ENCODE data around the gene NXF1. TPM values are rescaled to one million over a fixed set of nuclear protein-coding genes. Genes with fewer than 3 reads are reported as not detected.

Gene NXF1
- total RNA-seq, 4 donors from 2014 or later = 51.2 to 68.8 (median 55.1) TPM

DNA sequence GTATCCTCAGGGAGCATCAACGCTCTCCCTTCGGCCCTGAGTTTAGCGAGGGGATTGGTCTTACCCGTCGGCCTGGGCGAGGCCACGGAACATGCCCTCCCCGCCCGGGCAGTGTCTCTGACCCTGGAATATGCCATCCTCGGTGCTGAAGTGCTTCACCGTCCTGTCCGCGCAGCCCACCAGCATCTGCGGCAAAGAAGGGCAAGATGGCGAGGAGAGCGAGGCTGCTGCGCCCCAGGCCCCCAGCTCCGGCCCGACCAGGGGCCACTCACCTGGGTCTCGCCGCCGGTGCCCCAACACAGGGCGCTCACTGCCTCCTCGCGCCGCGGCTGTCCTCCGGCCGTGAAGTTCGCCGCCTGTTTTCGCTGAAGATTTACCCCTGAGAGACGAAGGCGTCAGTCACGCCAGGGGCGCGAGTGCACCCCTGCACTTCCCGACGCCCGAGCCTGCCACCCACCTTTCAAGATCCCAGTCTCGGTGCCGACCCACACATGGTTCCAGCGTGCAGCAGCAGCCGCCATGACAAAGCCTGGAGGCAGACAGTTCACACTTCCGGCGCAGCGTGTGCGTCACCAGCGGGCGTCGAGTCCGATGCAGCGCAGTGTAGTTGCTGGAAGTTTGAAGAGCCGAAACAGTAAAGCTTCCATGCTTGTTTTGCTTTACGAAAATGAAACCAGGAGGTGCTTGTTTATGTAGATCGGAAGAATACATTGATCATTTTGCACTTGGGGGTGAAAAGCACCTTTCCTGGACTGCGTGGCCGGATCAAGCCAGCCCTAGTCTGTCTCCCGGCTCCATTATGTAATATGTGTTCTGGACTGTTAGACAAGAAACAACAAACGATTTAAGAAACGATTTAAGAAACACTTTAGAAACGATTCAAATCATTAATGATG, 34.1 kb upstream of the NXF1 start, which contains the start of gene WDR74:
TSS of gene WDR74 (minus strand) at position 541 of the 896 bp plus-strand sequence. CDS start at position 521, 20 bp downstream.
- TF ChIP-seq, protein P1, sequence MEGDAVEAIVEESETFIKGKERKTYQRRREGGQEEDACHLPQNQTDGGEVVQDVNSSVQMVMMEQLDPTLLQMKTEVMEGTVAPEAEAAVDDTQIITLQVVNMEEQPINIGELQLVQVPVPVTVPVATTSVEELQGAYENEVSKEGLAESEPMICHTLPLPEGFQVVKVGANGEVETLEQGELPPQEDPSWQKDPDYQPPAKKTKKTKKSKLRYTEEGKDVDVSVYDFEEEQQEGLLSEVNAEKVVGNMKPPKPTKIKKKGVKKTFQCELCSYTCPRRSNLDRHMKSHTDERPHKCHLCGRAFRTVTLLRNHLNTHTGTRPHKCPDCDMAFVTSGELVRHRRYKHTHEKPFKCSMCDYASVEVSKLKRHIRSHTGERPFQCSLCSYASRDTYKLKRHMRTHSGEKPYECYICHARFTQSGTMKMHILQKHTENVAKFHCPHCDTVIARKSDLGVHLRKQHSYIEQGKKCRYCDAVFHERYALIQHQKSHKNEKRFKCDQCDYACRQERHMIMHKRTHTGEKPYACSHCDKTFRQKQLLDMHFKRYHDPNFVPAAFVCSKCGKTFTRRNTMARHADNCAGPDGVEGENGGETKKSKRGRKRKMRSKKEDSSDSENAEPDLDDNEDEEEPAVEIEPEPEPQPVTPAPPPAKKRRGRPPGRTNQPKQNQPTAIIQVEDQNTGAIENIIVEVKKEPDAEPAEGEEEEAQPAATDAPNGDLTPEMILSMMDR (IDR thresholded peaks at IDR 0.05; ENCODE audit: low read depth) = no peak

DNA sequence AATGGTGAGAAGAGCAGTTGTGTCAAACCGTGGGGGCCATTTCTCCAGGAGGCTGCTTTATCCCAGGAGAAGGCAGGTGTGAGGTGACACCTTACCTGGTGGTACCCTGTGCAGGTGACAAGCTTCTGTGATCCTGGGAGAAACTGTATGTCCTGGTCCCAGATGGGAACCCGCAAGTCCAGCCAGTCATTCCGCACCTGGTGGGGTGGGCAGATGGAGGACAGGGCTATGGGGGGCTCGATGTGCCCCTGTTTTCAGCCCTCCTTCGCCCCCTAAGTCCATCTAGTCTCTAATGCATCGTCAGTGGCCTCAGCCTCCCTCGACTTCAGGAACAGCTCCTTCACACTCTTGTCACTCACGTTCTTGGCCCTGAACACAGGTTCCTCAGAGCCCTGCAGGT, 30.1 kb upstream of the NXF1 start:
- TF ChIP-seq, protein P1 (IDR thresholded peaks at IDR 0.05; ENCODE audit: low read depth) = no peak

DNA sequence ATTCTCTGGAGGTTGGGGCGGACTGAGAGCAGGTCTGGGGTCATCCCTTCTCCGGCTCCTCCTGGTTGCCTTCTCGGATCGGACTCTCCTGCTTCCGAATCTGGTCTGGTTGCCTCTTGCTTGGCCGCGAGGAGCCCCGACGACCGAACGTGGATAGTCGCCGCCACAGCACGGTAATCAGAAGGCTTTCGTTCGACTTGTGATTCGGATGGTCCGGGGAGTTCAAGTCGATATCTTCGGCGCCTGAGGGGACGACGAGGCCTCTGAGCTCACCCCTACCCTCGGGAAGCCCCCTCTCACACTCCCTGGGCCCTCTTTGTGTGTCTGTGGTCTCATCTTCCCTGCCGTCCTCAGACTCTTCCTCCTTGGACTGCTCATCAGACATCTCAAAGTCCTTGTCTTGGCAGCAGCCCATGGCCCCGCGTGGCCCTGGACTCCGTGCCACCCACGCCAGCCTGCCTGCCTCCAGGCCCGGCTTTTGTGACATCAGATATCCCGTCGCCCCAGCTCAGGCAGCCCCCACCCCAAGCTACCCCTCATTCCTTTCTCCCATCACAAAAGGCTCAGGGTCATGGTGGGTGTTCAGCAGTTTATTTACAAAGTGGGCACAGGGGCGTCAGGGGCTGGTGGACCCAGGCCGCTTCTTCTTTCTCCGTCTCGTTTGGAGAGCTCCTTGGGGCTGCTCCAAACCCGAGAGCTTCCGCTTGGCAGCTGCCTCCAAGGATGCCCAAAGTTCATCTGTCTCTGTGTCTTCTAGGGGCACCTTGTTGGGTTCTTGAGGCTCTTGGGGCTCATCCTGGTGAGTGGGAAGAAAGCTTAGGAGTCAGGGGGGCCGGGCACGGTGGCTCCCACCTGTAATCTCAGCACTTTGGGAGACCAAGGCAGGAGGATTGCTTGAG, 27.3 kb upstream of the NXF1 start, which contains the start of gene TEX54:
TSS of gene TEX54 (minus strand) at position 506 of the 899 bp plus-strand sequence.
- TF ChIP-seq, protein P1 (IDR thresholded peaks at IDR 0.05; ENCODE audit: low read depth) = no peak

DNA sequence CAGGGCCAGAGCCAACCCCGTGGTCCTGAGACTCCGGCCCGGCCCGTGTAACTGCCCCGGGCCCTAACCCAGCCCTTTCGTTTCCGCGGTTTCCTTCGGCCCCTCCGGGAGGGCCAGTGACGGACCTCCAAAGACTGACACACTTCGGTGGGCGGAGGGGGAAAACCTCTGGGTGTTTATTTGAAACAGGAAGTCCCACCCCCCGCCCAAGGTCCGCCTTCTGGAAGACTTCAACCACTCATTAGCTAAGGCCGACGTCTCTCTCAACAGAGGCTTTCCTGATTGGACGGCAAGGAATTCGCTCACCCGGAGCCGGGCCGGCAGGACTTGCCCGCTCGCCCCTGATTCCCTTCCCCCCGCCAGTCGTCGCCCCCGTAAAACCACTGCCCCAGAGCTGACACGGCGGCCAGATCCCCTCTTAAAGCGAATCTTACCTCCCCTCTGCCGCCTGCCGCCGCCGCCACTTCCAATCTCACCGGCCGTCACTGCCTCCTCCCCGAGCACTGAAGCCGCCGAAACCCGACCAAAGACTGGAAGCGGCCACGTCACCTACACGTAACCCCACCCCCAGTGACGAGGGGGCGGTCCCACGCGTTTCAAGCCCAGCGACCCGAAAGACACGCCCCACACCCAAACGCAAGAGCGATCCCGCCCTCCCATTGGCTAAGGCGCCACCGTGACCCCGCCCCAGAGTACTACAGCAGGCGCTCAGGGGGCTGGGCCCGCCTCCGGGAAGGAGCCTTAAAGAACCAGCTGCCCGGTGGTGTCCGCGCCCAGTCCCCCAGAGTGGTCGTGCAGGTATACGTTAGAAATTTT, 26.5 kb upstream of the NXF1 start, which contains the start of gene STX5:
TSS of gene STX5 (minus strand) at position 532 of the 816 bp plus-strand sequence. CDS start 808 bp downstream, outside the sequence.
- TF ChIP-seq, protein P1 (IDR thresholded peaks at IDR 0.05; ENCODE audit: low read depth) = no peak

DNA sequence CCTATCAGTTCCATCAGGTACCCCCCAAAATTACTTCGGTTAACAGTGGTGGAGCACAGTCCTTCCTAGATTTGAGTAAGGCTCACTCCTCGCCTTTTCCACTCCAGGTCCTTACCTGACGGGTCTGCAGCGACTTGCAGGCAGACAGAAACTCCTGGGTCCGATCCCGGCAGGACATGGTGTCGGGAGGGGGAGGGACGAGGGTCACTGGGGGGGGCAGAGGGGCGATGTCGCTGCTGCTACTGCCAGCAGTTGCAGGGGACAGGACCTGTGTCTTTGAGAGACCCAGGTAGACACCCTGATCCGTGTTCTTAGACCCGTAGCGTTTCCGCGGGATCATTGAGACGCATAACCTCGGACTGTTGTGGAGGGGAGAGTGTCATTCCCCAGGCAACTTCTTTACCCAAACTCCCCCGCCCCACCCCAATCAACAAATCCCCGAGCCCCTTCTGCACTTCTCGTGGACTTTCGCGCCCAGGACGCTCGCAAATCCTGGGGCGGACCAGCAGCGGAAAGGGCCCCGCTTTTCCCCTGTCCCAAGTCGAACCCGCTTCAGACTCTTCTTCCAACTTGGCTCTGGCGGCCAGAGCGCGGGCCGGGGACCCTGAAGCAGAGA, 25.8 kb upstream of the NXF1 start:
- TF ChIP-seq, protein P1 (IDR thresholded peaks at IDR 0.05; ENCODE audit: low read depth) = no peak

DNA sequence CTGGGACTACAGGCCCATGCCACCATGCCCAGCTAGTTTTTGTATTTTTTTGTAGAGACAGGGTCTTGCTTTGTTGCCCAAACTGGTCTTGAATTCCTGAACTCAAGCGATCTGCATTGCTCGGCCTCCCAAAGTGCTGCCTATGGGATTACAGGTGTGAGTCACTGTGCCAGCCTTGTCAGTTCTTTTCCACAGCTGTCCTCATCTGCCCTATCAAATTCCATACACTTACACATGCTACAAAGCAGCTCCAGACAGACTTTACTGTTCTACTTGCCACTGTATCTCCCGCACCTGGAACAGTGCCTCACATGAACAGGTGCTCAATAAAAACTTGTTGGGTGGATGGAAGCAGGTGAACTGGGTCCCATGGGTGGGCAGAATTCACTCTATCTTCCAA, 18.4 kb upstream of the NXF1 start:
- TF ChIP-seq, protein P1 (IDR thresholded peaks at IDR 0.05; ENCODE audit: low read depth) = no peak

Measured in subcutaneous adipose tissue (tissue), 4 donors.